Measurements from ENCODE around the gene ALOXE3. TPM values are rescaled to one million over a fixed set of nuclear protein-coding genes. Genes with fewer than 3 reads are reported as not detected.
"Not testable (repeated sequence)": the region's sequence is repeated elsewhere in the genome, so short reads cannot be mapped to it uniquely, and the experiment has no call there.

The ALOXE3 gene
- total and polyA plus RNA-seq, 2 experiments from 2014 or later, result 0.10 TPM; not detected in 1

GRCh38 chr17:8116776-8117175 is 1.5 kb downstream of the ALOXE3 start:
- Histone ChIP-seq H3K36me3 (no peaks in the 10 kb centered on the region), H3K4me3 (no peak overlapping the region), H3K27me3 (peaks cover 67% of the 10 kb centered on the region)

GRCh38 chr17:8110907-8111306 is 7.4 kb downstream of the ALOXE3 start:
- Histone ChIP-seq H3K4me3 (no peak overlapping the region), H3K4me1 (ENCODE audit: low read depth) (peaks cover 6% of the 10 kb centered on the region), H3K9me3 (ENCODE audit: low read depth) (no peaks in the 10 kb centered on the region), H3K36me3 (no peaks in the 10 kb centered on the region), H3K27me3 (peaks cover 77% of the 10 kb centered on the region), H3K27ac (no peak overlapping the region)
- no peak for TF ChIP-seq CTCF (IDR thresholded peaks at IDR 0.05; ENCODE audit: low read depth, low read length)
- DNase-seq (ENCODE audit: low read depth in 1 of 2, low spot score in 1 of 2), result no peak

More at GRCh38 chr17:8116776-8117175, 1.5 kb downstream of the ALOXE3 start:
- DNase-seq (ENCODE audit: low read depth in 1 of 2, low spot score in 1 of 2), result no peak
- Histone ChIP-seq H3K27ac (no peak overlapping the region), H3K4me1 (ENCODE audit: low read depth) (no peaks in the 10 kb centered on the region), H3K9me3 (ENCODE audit: low read depth) (no peaks in the 10 kb centered on the region)
- TF ChIP-seq CTCF (IDR thresholded peaks at IDR 0.05; ENCODE audit: low read depth, low read length), result no peak

- H3K4me1 ChIP-seq (ENCODE audit: low read depth), result peaks cover 6% of the 10 kb centered on the region
- no peaks in the 10 kb centered on the region for H3K36me3 ChIP-seq
- no peak overlapping the region for H3K4me3 ChIP-seq
- DNase-seq (ENCODE audit: low read depth in 1 of 2, low spot score in 1 of 2), result no peak
- H3K9me3 ChIP-seq (ENCODE audit: low read depth), result no peaks in the 10 kb centered on the region
- no peak for TF ChIP-seq CTCF (IDR thresholded peaks at IDR 0.05; ENCODE audit: low read depth, low read length)
- H3K27me3 ChIP-seq, result peaks cover 72% of the 10 kb centered on the region
- no peak overlapping the region for H3K27ac ChIP-seq
Measured at GRCh38 chr17:8110456-8110804, 7.9 kb downstream of the ALOXE3 start.

GRCh38 chr17:8109661-8110455 is 8.5 kb downstream of the ALOXE3 start:
- Histone ChIP-seq H3K4me1 (ENCODE audit: low read depth) (peaks cover 6% of the 10 kb centered on the region), H3K4me3 (peak overlapping the region; percentile 13), H3K27ac (no peak overlapping the region), H3K27me3 (peaks cover 67% of the 10 kb centered on the region), H3K9me3 (ENCODE audit: low read depth) (no peaks in the 10 kb centered on the region), H3K36me3 (no peaks in the 10 kb centered on the region)
- peak; percentile 48 to 77 for DNase-seq (ENCODE audit: low read depth in 1 of 2, low spot score in 1 of 2)
- peak; percentile 83 for TF ChIP-seq CTCF (IDR thresholded peaks at IDR 0.05; ENCODE audit: low read depth, low read length)

- peak in 1 of 2 donors; percentile 23 for DNase-seq (ENCODE audit: low read depth in 1 of 2, low spot score in 1 of 2)
- H3K4me3 ChIP-seq, result no peak overlapping the region
- H3K27me3 ChIP-seq, result peaks cover 63% of the 10 kb centered on the region
- no peak overlapping the region for H3K27ac ChIP-seq
- H3K4me1 ChIP-seq (ENCODE audit: low read depth), result peaks cover 6% of the 10 kb centered on the region
- no peaks in the 10 kb centered on the region for H3K36me3 ChIP-seq
- no peaks in the 10 kb centered on the region for H3K9me3 ChIP-seq (ENCODE audit: low read depth)
- TF ChIP-seq CTCF (IDR thresholded peaks at IDR 0.05; ENCODE audit: low read depth, low read length), result no peak
Measured at GRCh38 chr17:8108972-8109660, 9.2 kb downstream of the ALOXE3 start.

GRCh38 chr17:8106980-8107379 is 11.3 kb downstream of the ALOXE3 start:
- H3K27ac ChIP-seq; H3K9me3 ChIP-seq (ENCODE audit: low read depth); DNase-seq (ENCODE audit: low read depth in 1 of 2, low spot score in 1 of 2); H3K4me1 ChIP-seq (ENCODE audit: low read depth); H3K4me3 ChIP-seq; H3K36me3 ChIP-seq: not testable (repeated sequence)
- H3K27me3 ChIP-seq, result peaks cover 53% of the 10 kb centered on the region

All from cardiac muscle cell (in vitro differentiated cells and primary cell).